Urinary bladder (tissue), 4 donors: Measurements from ENCODE around the gene NTNG1. TPM values are rescaled to one million over a fixed set of nuclear protein-coding genes. Genes with fewer than 3 reads are reported as not detected.
"Not testable (repeated sequence)": the region's sequence is repeated elsewhere in the genome, so short reads cannot be mapped to it uniquely, and the experiment has no call there.

ENCODE experiments used
- DNase-seq: peaks from one replicate; pipeline ENCODE4 v3.0.0-alpha.2; 2015; ENCODE audit errors: extremely low spot score
- H3K27ac ChIP-seq: one replicate; pipeline ENCODE4 v1.5.1; 2013; ENCODE audit warnings: low read depth, mild to moderate bottlenecking, moderate library complexity
- H3K36me3 ChIP-seq: one replicate; pipeline ENCODE4 v1.6.1; 2013; ENCODE audit warnings: mild to moderate bottlenecking, moderate library complexity; ENCODE audit not compliant: insufficient read depth
- H3K4me1 ChIP-seq: one replicate; pipeline ENCODE4 v1.6.1; 2013; ENCODE audit warnings: mild to moderate bottlenecking, moderate library complexity; ENCODE audit not compliant: insufficient read depth
- H3K4me3 ChIP-seq: one replicate; pipeline ENCODE4 v1.5.1; 2013; ENCODE audit warnings: low read depth, low read length
- WGBS: extraction: QIAGEN DNeasy Blood & Tissue Kit; methylation state at CpG from one replicate; pipeline ENCODE4 v1.1.7; 2013; 5-methylcytosine and 5-hydroxymethylcytosine counted together
- polyA plus RNA-seq: library from polyadenylated mRNA; stranded (reverse); fragments of 200-250 nt; gene quantifications from one replicate; pipeline ENCODE4 v1.2.3, GENCODE V29; 2013
- total RNA-seq: library from RNA; depleted of rRNA; stranded (reverse); fragments of >200 nt; gene quantifications from one replicate; pipeline ENCODE4 v1.2.3, GENCODE V29; 2014
- donor health status: healthy with polysubstance abuse.
- donor health status: healthy.

NTNG1 gene
- total and polyA plus RNA-seq, 2 donors = 12.1 to 24.4 TPM

- WGBS = 97% methylated on average over 3 of the region's 3 CpGs
- H3K36me3 ChIP-seq, H3K4me1 ChIP-seq, H3K27ac ChIP-seq, DNase-seq, H3K4me3 ChIP-seq: not testable (repeated sequence)
Observed at GRCh38 chr1:107236760-107237159, 95.9 kb downstream of the NTNG1 start.

DNA sequence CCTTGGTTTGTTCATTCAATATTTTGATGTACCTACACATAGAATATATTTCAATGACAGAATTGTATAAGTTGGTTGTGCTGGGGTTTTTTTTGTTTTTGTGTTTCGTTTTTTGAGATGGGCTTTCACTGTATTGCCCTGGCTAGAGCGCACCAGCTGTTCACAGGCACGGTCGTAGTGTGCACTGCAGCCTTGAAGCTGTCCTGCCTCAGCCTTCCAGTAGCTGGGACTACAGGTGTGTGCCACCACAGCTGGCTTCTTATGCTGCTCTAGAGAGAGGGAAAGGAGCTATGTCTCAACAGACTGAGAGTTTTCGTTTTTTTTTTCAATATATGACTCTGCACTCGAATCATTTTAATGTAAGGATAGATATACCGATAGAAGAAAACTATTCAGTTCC, 102.6 kb downstream of the NTNG1 start:
- Histone ChIP-seq H3K4me1 (no peaks in the 10 kb centered on the region), H3K36me3 (no peaks in the 10 kb centered on the region), H3K4me3 (no peak overlapping the region), H3K27ac (no peak overlapping the region)
- DNase-seq = no peak
- WGBS = 95% methylated on average over 7 of the region's 7 CpGs

DNA sequence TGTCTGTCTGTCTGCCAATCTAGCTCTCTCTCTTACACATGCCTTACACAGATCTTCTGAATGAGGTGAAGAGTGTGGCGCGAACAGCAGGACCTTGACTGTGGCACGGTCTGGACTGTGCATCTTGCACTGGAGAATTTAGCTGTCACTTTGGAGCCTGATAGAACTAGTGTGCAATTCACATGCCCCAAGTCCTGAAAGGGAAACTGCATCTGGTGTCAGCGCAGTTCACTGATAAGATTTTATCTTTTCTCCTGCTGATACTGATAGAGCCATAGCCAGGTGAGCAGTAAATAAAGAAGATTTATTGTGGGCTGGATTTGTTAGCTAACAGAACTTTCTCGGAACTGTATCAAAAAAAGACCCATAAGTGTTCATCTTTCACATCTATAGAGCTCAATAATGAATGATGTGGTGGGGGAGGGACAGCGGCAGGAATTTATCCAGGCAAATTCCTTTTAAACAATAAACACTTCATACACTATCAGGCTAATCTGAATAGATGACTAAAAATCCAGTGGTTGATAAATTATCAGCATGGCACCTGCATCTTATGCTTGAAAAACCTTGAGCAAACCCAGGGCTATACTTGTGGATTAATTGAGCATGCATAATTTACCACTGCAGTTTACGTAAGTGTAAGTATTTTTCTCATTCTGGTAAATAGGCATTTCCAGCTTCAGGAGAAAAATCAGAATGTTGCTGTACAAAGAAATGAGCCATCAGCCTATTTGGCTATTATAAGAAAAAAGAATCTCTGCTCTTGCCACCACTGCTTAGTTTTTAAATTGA, 104.1 kb downstream of the NTNG1 start:
- H3K4me3 ChIP-seq = no peak overlapping the region
- H3K27ac ChIP-seq = no peak overlapping the region
- no peak for DNase-seq
- WGBS = 68% methylated on average over 7 of the region's 7 CpGs
- H3K4me1 ChIP-seq = no peaks in the 10 kb centered on the region
- H3K36me3 ChIP-seq = no peaks in the 10 kb centered on the region

DNA sequence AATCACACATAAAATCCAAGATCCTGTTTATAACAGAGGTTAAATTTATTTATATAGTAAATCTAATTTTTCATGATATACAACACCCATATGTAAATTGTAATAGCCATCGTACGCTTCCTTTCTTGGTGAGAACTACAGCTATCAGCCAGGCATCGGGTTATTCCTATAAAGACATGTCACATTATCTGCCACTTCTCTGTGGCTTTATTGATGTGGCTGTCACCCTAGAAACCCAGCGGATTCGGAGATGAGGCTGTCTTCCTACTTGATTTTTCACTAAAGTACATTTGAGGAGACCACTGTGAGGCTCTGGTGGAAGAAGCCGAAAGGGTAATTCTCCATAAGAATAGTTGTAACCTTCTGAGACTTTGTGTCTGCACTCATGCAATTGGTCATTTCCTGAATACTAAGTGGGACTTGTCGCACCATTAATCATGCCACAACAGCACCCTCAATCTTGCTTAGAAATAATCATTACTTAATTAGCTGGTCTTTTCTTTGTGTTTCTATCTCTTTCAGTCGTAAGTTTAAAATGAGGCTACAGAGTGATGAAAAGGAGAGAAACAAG, 106.0 kb downstream of the NTNG1 start:
- WGBS = 74% methylated on average over 8 of the region's 8 CpGs
- no peaks in the 10 kb centered on the region for H3K36me3 ChIP-seq
- H3K4me1 ChIP-seq = no peaks in the 10 kb centered on the region
- no peak overlapping the region for H3K27ac ChIP-seq
- no peak overlapping the region for H3K4me3 ChIP-seq
- no peak for DNase-seq

GRCh38 chr1:107247679-107248078, 106.8 kb downstream of the NTNG1 start:
- no peaks in the 10 kb centered on the region for H3K4me1 ChIP-seq
- no peaks in the 10 kb centered on the region for H3K36me3 ChIP-seq
- H3K4me3 ChIP-seq = no peak overlapping the region
- H3K27ac ChIP-seq = no peak overlapping the region
- no peak for DNase-seq
- WGBS = 94% methylated on average over 1 of the region's 1 CpG

GRCh38 chr1:107250169-107250568, 109.3 kb downstream of the NTNG1 start:
- Histone ChIP-seq H3K4me1 (no peaks in the 10 kb centered on the region), H3K4me3 (no peak overlapping the region), H3K27ac (no peak overlapping the region), H3K36me3 (no peaks in the 10 kb centered on the region)
- WGBS = 75% methylated on average over 1 of the region's 1 CpG
- DNase-seq = no peak

- Histone ChIP-seq H3K36me3 (no peaks in the 10 kb centered on the region), H3K4me3 (no peak overlapping the region), H3K4me1 (no peaks in the 10 kb centered on the region), H3K27ac (no peak overlapping the region)
- WGBS = 68% methylated on average over 2 of the region's 2 CpGs
- DNase-seq = no peak
Observed at GRCh38 chr1:107251083-107251482, 110.2 kb downstream of the NTNG1 start.

DNA sequence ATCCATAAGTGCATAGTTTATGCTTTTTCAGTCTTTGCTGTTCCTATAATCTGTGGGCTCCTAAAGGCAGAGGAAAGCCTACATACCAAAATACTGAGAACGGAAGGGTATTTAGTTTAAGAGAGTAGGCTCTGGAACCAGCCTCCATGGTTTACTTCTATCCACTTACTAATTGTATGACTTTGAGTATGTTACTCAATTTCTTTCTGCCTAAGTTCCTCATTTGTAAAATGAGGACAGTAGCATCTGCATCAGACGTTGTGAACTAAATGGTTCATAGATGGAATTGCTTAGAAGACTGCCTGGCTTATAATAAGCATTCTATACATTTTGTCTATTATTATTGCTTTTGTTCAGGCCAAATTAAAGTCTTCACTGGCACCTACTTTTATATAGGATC, 111.0 kb downstream of the NTNG1 start:
- no peak for DNase-seq
- Histone ChIP-seq H3K4me3 (no peak overlapping the region), H3K4me1 (no peaks in the 10 kb centered on the region), H3K36me3 (no peaks in the 10 kb centered on the region), H3K27ac (no peak overlapping the region)
- WGBS = 92% methylated on average over 2 of the region's 2 CpGs

DNA sequence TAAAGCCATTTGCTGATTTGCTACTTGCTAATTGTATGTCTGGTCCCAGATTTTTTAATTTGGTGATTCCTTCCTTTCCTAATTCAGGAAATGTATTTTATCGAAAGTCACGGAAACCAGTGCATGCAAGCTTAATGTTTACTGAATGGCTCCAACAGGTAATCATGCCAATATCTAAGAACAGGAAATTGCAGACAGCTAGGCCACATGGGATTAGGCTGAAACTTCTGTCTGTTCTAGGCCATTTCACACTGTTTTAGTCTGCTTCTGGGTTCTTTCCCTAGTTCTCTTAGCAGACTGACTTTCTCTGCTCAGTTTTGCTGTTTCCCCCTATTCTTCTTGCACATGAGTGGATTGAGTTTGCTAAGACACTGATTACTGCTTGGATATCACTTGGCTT, 111.4 kb downstream of the NTNG1 start:
- no peak for DNase-seq
- no peaks in the 10 kb centered on the region for H3K4me1 ChIP-seq
- H3K36me3 ChIP-seq = no peaks in the 10 kb centered on the region
- WGBS = 90% methylated on average over 2 of the region's 2 CpGs
- no peak overlapping the region for H3K27ac ChIP-seq
- H3K4me3 ChIP-seq = no peak overlapping the region

GRCh38 chr1:107254306-107254705, 113.5 kb downstream of the NTNG1 start:
- H3K36me3 ChIP-seq = no peaks in the 10 kb centered on the region
- H3K4me3 ChIP-seq = no peak overlapping the region
- DNase-seq = no peak
- H3K27ac ChIP-seq = no peak overlapping the region
- WGBS = 78% methylated on average over 5 of the region's 5 CpGs
- H3K4me1 ChIP-seq = no peaks in the 10 kb centered on the region

DNA sequence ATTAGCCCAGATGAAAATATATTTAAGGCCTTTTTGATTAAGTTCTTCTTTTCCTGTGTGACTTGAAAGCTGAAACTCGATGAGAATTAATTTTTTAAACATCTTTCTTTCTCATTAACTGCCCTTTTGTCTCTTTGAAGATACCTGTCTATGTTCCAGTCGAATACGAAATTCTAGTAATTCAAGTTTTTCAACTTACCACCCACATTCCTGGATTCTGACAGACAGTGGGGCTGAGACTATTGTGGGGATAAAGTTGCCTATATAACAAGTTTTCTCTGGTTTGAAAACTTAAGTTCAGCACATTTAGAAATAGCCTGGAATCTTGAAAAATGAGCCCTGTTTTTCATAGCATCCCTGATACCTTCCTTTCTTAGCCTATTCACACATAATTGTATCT, 114.6 kb downstream of the NTNG1 start:
- 84% methylated on average over 3 of the region's 3 CpGs for WGBS
- no peak for DNase-seq
- Histone ChIP-seq H3K4me1 (no peaks in the 10 kb centered on the region), H3K36me3 (no peaks in the 10 kb centered on the region), H3K27ac (no peak overlapping the region), H3K4me3 (no peak overlapping the region)

DNA sequence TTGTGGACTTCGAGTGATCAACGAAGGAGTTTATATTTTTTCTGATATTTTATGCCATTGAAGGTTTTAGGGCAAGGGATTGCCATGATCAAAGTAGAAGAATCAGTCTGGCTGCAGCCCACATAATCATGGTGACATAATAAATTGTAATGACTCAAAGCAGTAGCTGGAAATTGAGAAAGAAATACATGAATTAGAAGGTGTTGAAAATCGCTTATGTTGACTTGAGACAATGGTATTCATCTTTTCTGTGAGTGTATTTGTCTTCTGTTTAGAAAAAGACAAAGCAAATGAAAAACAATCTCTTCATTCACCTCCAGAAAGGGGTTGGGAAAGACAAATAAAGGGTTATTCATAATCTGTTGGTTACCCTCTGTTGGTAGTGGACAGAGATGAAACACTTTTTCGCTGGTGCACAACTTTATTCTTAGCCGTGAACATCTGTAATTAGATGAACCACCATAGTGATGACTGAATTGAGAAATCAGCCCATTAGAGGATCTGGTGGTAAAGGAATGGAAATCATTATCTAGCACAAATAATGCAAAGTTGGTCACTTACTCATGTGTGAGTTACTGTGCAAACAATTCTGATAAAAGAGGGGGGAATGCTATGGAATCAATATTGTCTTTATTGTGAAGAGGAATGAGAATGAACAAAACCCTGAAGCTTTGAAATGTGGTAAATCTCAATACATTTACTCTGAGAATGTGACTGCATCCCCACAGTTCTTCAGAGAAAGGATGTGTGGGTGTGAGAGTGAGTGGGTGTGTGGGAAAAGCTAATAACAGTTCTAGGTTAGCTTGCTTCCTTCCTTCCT, 121.8 kb downstream of the NTNG1 start:
- 94% methylated on average over 5 of the region's 5 CpGs for WGBS
- no peaks in the 10 kb centered on the region for H3K4me1 ChIP-seq
- no peak overlapping the region for H3K4me3 ChIP-seq
- H3K36me3 ChIP-seq = no peaks in the 10 kb centered on the region
- no peak for DNase-seq
- no peak overlapping the region for H3K27ac ChIP-seq

DNA sequence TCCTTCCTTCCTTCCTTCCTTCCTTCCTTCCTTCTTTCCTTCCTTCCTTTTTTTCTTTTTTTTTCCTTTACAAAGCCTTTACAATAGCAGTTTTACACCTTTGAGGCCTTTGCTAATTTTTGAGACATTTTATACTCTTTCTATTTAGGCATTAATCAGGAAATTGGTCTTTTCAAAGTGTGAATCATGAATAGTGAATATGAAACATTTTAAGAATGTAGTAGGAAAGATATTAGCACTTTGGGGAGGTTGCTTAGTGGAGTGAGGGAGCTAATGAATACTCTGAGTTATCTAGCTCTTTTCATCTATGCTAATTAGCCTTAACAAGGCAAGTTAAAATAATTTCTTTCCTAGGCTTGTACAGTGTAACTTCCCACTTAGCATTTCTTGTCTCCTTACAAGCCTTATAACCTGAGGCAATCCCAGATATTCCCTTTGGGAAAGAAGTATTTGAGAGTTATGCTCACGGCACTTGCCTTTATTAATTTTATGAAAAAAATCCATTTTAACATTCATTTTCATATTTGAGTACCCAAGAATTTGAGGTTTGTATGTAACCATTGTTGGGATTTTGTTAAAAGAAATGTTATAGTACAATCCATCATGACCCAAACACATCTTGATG, 122.6 kb downstream of the NTNG1 start:
- DNase-seq = no peak
- no peak overlapping the region for H3K27ac ChIP-seq
- 93% methylated on average over 1 of the region's 1 CpG for WGBS
- no peaks in the 10 kb centered on the region for H3K4me1 ChIP-seq
- H3K4me3 ChIP-seq = no peak overlapping the region
- H3K36me3 ChIP-seq = no peaks in the 10 kb centered on the region
